Esophagus squamous epithelium (tissue), 5 donors: ENCODE measurements around the gene C12orf42. TPM values are rescaled to one million over a fixed set of nuclear protein-coding genes. Genes with fewer than 3 reads are reported as not detected.

Experiments used
- DNase-seq: peaks from one replicate; lab custom pipeline; 2025; lab: John Stamatoyannopoulos, UW
- H3K27ac ChIP-seq, 4 donors: fragments of 200-600 bp; sonication (generic); one replicate each; pipeline ENCODE4 v1.5.1; 2016 to 2019; ENCODE audit warnings: mild to moderate bottlenecking in 1 of 4
- H3K27me3 ChIP-seq, 4 donors: fragments of 200-600 bp; sonication (generic); 1 replicate in 3 of 4; 2 replicates in 1 of 4; pipeline versions ENCODE4 v1.5.1 to v1.6.0; 2017 to 2021; ENCODE audit warnings: antibody characterized with exemption in 1 of 4
- H3K36me3 ChIP-seq, 3 donors: fragments of 200-600 bp; sonication (generic); one replicate each; pipeline ENCODE4 v1.5.1; 2016 to 2019
- H3K4me1 ChIP-seq, 3 donors: fragments of 200-600 bp; sonication (generic); one replicate each; pipeline ENCODE4 v1.5.1; 2017 to 2019
- H3K4me3 ChIP-seq, 4 donors: fragments of 200-600 bp; sonication (generic); 1 replicate in 3 of 4; 2 replicates in 1 of 4; pipeline ENCODE4 v1.5.1; 2016 to 2019; ENCODE audit warnings: mild to moderate bottlenecking in 2 of 4, moderate library complexity in 1 of 4
- H3K9me3 ChIP-seq, 3 donors: fragments of 200-600 bp; sonication (generic); one replicate each; pipeline ENCODE4 v1.5.1; 2016 to 2019
- POLR2A ChIP-seq, 4 donors: fragments of 450-650 bp; IDR thresholded peaks; one replicate each; pipeline ENCODE4 v1.6.1; 2017; ENCODE audit warnings: antibody characterized with exemption in 4 of 4, mild to moderate bottlenecking in 4 of 4, moderate library complexity in 3 of 4
- WGBS, 2 donors: methylation state at CpG; one replicate each; pipeline ENCODE4 v1.1.5; 2018; 5-methylcytosine and 5-hydroxymethylcytosine counted together
- intact Hi-C: fragments of 100-400 bp; cut with DNase I; formaldehyde crosslinking; loops from one replicate; pipeline ENCODE4 v1.15.0; 2022
- total RNA-seq, 4 donors: library from RNA; depleted of rRNA; stranded (reverse); fragments of >200 nt; gene quantifications; one replicate each; pipeline ENCODE4 v1.1.0, GENCODE V29; 2016
- TF ChIP-seq, protein P1 (sequence below), 6 experiments: fragments of 450-650 bp in 4 of 6; fragments of 200-600 bp in 2 of 6; sonication (generic) in 2 of 6; IDR thresholded peaks; one replicate each; pipeline ENCODE4 v1.5.1; 2016 to 2019; ENCODE audit warnings: antibody characterized with exemption in 6 of 6, mild to moderate bottlenecking in 4 of 6, moderate library complexity in 4 of 6
- donor health status: DM: yes; HTN: yes; CAD: no.

The C12orf42 gene
- total RNA-seq, 4 donors from 2014 or later, result not detected

DNA sequence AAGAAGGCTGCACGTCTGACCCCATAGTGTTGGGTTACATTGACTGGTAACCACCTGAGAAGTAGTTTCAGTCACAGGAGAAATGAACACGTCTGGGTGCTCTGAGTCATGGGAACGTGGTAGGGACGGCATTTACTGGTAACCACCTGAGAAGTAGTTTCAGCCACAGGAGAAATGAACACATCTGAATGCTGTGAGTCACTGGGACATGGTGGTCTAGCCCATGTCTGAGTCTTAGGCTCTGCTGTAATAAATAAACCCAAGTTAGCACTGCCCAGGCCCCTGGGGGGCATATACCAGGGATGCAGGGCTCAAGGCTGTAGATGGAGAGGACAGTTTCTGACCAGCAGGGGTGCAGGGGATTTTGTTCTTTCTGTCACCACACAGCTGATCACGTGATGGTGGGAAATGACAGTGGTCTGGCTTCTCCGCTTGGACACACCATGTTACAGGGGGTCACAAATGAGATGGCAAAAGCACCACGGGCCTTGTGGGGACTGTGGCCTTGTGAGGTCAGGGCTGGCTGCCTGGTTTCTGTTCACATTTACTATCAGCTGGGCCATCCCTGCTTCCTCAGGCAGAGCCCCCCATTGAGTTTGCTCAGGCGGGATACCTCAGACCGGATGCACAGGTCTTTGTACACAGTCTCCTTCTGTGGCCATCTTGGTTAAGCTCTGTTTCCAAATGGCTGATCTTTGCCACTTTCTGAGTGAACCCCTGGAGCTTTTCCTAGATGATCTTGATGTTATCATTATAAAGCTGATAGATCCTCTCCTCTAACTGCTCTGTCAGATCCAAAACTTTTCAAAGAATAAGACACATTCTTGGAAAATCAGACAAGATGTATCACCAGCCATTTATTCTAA lies 9.8 kb upstream of the C12orf42 start:
- WGBS, 2 donors, result 39 to 77% methylated on average over 4 to 7 of the region's 9 CpGs
- intact Hi-C loops, result no loop called here
- no peaks in the 10 kb centered on the region for H3K27me3 ChIP-seq
- H3K9me3 ChIP-seq, result no peaks in the 10 kb centered on the region
- no peaks in the 10 kb centered on the region for H3K4me1 ChIP-seq
- no peaks in the 10 kb centered on the region for H3K36me3 ChIP-seq
- DNase-seq, result no peak
- no peak overlapping the region for H3K4me3 ChIP-seq
- no peak for TF ChIP-seq POLR2A (IDR thresholded peaks at IDR 0.05)
- TF ChIP-seq, protein P1, sequence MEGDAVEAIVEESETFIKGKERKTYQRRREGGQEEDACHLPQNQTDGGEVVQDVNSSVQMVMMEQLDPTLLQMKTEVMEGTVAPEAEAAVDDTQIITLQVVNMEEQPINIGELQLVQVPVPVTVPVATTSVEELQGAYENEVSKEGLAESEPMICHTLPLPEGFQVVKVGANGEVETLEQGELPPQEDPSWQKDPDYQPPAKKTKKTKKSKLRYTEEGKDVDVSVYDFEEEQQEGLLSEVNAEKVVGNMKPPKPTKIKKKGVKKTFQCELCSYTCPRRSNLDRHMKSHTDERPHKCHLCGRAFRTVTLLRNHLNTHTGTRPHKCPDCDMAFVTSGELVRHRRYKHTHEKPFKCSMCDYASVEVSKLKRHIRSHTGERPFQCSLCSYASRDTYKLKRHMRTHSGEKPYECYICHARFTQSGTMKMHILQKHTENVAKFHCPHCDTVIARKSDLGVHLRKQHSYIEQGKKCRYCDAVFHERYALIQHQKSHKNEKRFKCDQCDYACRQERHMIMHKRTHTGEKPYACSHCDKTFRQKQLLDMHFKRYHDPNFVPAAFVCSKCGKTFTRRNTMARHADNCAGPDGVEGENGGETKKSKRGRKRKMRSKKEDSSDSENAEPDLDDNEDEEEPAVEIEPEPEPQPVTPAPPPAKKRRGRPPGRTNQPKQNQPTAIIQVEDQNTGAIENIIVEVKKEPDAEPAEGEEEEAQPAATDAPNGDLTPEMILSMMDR (IDR thresholded peaks at IDR 0.05), result no peak
- H3K27ac ChIP-seq, result no peak overlapping the region

DNA sequence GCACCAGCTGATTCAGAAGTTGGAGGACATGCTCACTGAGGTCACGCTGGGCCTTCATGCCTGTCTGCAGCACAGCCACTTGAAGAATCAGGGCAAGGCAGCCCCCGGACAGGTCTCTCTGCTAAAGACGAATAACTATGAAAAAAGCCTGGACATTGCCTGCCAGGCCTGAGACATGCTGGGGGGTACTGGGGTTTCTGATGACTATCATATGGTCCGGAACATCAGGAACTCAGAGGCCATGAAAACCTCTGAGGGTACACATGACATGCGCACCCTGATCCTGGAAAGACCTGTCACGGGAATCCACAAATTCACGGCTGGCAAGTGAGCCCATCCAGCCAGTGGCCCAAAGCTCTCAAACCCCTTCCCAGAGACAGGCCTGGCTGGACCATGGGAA lies 8.8 kb upstream of the C12orf42 start:
- Histone ChIP-seq H3K27me3 (no peaks in the 10 kb centered on the region), H3K36me3 (no peaks in the 10 kb centered on the region), H3K27ac (no peak overlapping the region), H3K4me3 (no peak overlapping the region), H3K9me3 (no peaks in the 10 kb centered on the region), H3K4me1 (no peaks in the 10 kb centered on the region)
- DNase-seq, result no peak
- intact Hi-C loops, result no loop called here
- no peak for TF ChIP-seq POLR2A (IDR thresholded peaks at IDR 0.05)
- TF ChIP-seq, protein P1 (IDR thresholded peaks at IDR 0.05), result no peak
- WGBS, 2 donors, result 87 to 100% methylated on average over 1 to 3 of the region's 7 CpGs

DNA sequence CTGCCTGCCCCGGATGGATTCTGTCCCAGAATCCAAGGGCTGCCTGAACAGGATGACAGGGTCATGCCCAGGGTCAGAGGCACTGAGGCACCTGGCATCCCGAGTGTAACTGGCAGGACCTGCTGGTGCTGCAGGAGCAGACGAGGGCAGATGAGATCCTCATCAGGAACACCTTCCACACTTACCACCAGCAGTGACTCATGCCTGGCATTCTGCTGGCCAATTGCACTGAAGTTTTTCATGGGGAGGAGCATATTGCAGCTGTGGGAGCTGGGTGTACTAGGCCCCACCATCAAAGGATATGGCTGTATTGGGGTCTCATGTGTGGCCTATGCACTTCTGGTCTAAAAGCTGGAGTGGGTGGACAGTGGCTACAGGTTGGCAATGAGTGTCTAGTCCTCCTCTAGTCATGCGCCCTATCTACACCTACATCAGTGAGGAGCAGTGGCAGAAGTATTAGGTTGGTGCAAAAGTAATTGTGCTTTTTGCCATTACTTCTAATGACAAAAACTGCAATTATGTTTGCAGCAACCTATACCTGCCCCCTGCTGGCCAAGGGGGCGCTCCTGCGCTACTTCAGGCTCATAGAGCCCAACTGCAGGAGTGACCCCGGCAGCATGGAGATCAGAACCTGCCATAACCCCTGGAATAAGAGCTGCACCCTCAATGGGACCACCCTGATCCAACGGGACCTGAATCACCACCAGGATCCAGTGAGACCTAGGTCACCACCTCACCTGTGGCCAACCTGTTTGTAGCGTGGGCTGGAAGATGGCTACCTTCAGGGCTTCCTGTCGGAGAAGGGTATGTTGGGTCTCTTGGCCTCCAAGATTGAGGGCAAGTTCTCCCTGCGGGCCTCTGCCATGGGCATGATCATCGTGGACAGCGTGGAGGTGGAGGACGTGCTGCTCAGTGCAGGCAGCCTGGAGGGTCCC lies 8.0 kb upstream of the C12orf42 start:
- Histone ChIP-seq H3K27ac (no peak overlapping the region), H3K4me3 (no peak overlapping the region), H3K27me3 (no peaks in the 10 kb centered on the region), H3K9me3 (no peaks in the 10 kb centered on the region), H3K4me1 (no peaks in the 10 kb centered on the region), H3K36me3 (no peaks in the 10 kb centered on the region)
- no peak for TF ChIP-seq POLR2A (IDR thresholded peaks at IDR 0.05)
- TF ChIP-seq, protein P1 (IDR thresholded peaks at IDR 0.05), result peak in 5 of 6 experiments; percentile 28 to 59 (median 45)
- WGBS, 2 donors, result 68 to 83% methylated on average over 5 to 6 of the region's 14 CpGs
- DNase-seq, result no peak
- intact Hi-C loops, result no loop called here

DNA sequence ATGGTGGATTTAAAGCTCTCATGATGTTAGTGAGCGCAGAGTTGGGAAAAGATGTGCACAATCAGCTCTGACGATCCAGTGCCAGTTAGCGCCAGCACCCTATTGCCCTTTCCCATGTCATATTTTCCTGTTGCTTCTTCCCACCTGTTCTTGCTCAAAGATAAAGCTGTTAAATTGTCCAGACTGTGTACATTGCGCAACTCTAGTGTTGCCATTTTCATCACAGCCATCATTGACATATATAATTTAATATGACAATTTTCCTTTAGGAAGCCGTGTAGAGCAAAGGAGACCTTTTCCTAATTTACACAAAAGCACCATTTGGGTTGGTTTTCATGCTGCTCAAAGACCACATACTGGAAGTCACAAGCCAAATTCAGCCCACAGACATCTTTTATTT lies 5.7 kb upstream of the C12orf42 start:
- H3K27ac ChIP-seq, result no peak overlapping the region
- DNase-seq, result no peak
- H3K9me3 ChIP-seq, result no peaks in the 10 kb centered on the region
- peaks cover 0 to 18% (median 0%) of the 10 kb centered on the region in 4 donors for H3K27me3 ChIP-seq
- no peak for TF ChIP-seq POLR2A (IDR thresholded peaks at IDR 0.05)
- TF ChIP-seq, protein P1 (IDR thresholded peaks at IDR 0.05), result no peak
- intact Hi-C loops, result no loop called here
- no peaks in the 10 kb centered on the region for H3K36me3 ChIP-seq
- 88 to 94% methylated on average over 5 of the region's 5 CpGs for WGBS, 2 donors
- H3K4me3 ChIP-seq, result no peak overlapping the region
- no peaks in the 10 kb centered on the region for H3K4me1 ChIP-seq
